Neural cell (in vitro differentiated cells): ENCODE results near the gene NUP210L. TPM values are rescaled to one million over a fixed set of nuclear protein-coding genes. Genes with fewer than 3 reads are reported as not detected.
"Not testable (repeated sequence)": the region's sequence is repeated elsewhere in the genome, so short reads cannot be mapped to it uniquely, and the experiment has no call there.

Experiments used
- H2AFZ ChIP-seq: fragments of 200-600, 300-800 bp; sonication (generic), shearing (Covaris generic); 2 replicates; pipeline ENCODE4 v1.6.0; 2014; ENCODE audit warnings: low read depth, mild to moderate bottlenecking, antibody characterized with exemption, low read length, moderate library complexity
- H3F3A ChIP-seq: fragments of 200-600 bp; shearing (Covaris generic); 2 replicates; pipeline ENCODE4 v1.6.1; 2016; ENCODE audit warnings: mild to moderate bottlenecking, moderate library complexity, mixed read lengths, antibody characterized with exemption, low read length; ENCODE audit not compliant: insufficient read depth, poor library complexity, severe bottlenecking
- H3K27ac ChIP-seq: fragments of 200-600, 300-800 bp; sonication (generic), shearing (Covaris generic); 2 replicates; pipeline ENCODE4 v1.5.1; 2014; ENCODE audit warnings: mild to moderate bottlenecking, low read length, moderate library complexity
- H3K27me3 ChIP-seq: fragments of 300-800, 200-600 bp; sonication (generic), shearing (Covaris generic); 2 replicates; pipeline ENCODE4 v1.6.0; 2014; ENCODE audit warnings: mild to moderate bottlenecking, low read depth, low read length, moderate library complexity; ENCODE audit not compliant: insufficient read depth
- H3K36me3 ChIP-seq: fragments of 300-800, 200-600 bp; sonication (generic), shearing (Covaris generic); 2 replicates; pipeline ENCODE4 v1.5.1; 2014; ENCODE audit warnings: mild to moderate bottlenecking, antibody characterized with exemption, low read length, moderate library complexity; ENCODE audit not compliant: insufficient read depth
- H3K4me2 ChIP-seq: fragments of 300-800, 200-600 bp; sonication (generic), shearing (Covaris generic); 2 replicates; pipeline ENCODE4 v1.6.0; 2014; ENCODE audit warnings: mild to moderate bottlenecking, low read length
- H3K4me3 ChIP-seq: fragments of 300-800, 200-600 bp; sonication (generic), shearing (Covaris generic); 2 replicates; pipeline ENCODE4 v1.5.1; 2014; ENCODE audit warnings: mild to moderate bottlenecking, low read length, moderate library complexity
- H3K79me2 ChIP-seq: fragments of 200-600 bp; shearing (Covaris generic); replicated peaks from 2 replicates; pipeline ENCODE4 v1.6.0; 2014; ENCODE audit warnings: mild to moderate bottlenecking, low read length, moderate library complexity; ENCODE audit not compliant: insufficient read depth
- H3K9ac ChIP-seq: fragments of 300-800, 200-600 bp; sonication (generic), shearing (Covaris generic); 2 replicates; pipeline ENCODE4 v1.6.1; 2016; ENCODE audit warnings: mild to moderate bottlenecking, low read length, mixed read lengths
- H3K9me2 ChIP-seq: fragments of 200-600 bp; shearing (Covaris generic); 2 replicates; pipeline ENCODE4 v1.6.1; 2016; ENCODE audit warnings: mild to moderate bottlenecking, low read length, mixed read lengths; ENCODE audit not compliant: insufficient read depth
- H3K9me3 ChIP-seq: fragments of 200-600, 300-800 bp; sonication (generic), shearing (Covaris generic); 2 replicates; pipeline ENCODE4 v1.6.1; 2016; ENCODE audit warnings: mild to moderate bottlenecking, mixed run types, low read length, moderate library complexity, mixed read lengths
- H4K20me1 ChIP-seq: fragments of 200-600 bp; shearing (Covaris generic); 2 replicates; pipeline ENCODE4 v1.6.1; 2016; ENCODE audit warnings: mild to moderate bottlenecking, mixed run types; ENCODE audit not compliant: insufficient read depth
- EP300 ChIP-seq: fragments of 450-650 bp; conservative IDR thresholded peaks from 2 replicates; pipeline ENCODE4 v1.6.1; 2014; ENCODE audit warnings: antibody characterized with exemption, mild to moderate bottlenecking, moderate library complexity; ENCODE audit not compliant: poor library complexity, severe bottlenecking
- EZH2 ChIP-seq: fragments of 200-600, 300-800 bp; shearing (Covaris generic), sonication (generic); IDR thresholded peaks from 2 replicates; pipeline ENCODE4 v1.6.1; 2014; ENCODE audit warnings: antibody characterized with exemption, low read length, borderline replicate concordance, mild to moderate bottlenecking; ENCODE audit not compliant: insufficient read depth, poor library complexity, severe bottlenecking
- MXI1 ChIP-seq: fragments of 450-650 bp; conservative IDR thresholded peaks from 2 replicates; pipeline ENCODE4 v1.6.1; 2014; ENCODE audit warnings: antibody characterized with exemption, mild to moderate bottlenecking; ENCODE audit not compliant: poor library complexity, severe bottlenecking
- POLR2AphosphoS5 ChIP-seq: IDR thresholded peaks from 2 replicates; pipeline ENCODE4 v1.6.1; 2012
- RAD21 ChIP-seq: fragments of 450-650 bp; conservative IDR thresholded peaks from 2 replicates; pipeline ENCODE4 v1.6.1; 2014; ENCODE audit warnings: antibody characterized with exemption, mild to moderate bottlenecking, moderate library complexity
- SMC3 ChIP-seq: fragments of 450-650 bp; conservative IDR thresholded peaks from 2 replicates; pipeline ENCODE4 v1.6.1; 2014; ENCODE audit warnings: antibody characterized with exemption, mild to moderate bottlenecking, moderate library complexity; ENCODE audit not compliant: poor library complexity
- TAF1 ChIP-seq: IDR thresholded peaks from 2 replicates; pipeline ENCODE4 v1.6.1; 2012; ENCODE audit warnings: low read depth
- polyA plus RNA-seq: library from polyadenylated mRNA; depleted of rRNA; stranded (reverse); fragments of >200 nt; gene quantifications from 2 replicates; pipeline ENCODE4 v1.2.3, GENCODE V29; 2014
- TF ChIP-seq, protein P1 (sequence below): IDR thresholded peaks from 2 replicates; pipeline ENCODE4 v1.6.1; 2012; ENCODE audit warnings: borderline replicate concordance
- TF ChIP-seq, protein P2 (sequence below): fragments of 450-650 bp; IDR thresholded peaks from 2 replicates; pipeline ENCODE4 v1.5.1; 2014; ENCODE audit warnings: antibody characterized with exemption, mild to moderate bottlenecking, moderate library complexity; ENCODE audit not compliant: poor library complexity, severe bottlenecking

Gene NUP210L
- polyA plus RNA-seq, 1 donor from 2014 or later, result 0.09 TPM

DNA sequence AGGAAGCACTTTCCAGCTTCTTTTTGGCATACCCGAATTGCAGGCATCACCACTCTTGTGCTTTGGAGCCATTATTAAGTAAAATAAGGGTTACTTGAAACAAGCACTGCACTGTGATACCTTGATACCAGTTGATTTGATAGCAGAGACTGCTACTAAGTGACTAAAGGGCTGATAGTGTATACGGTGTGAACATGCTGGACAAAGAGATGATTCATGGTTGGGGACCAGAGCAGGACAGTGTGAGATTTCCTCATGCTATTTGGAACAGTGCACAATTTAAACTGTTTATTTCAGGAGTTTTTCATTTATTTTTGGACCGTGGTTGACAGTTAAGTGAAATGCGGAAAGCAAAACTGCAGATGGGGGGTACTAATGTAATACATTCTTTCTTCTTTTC is 154.5 kb downstream of the NUP210L start:
- H2AFZ ChIP-seq, result no peak overlapping the region
- H3K9ac ChIP-seq, result no peak overlapping the region
- H3K36me3 ChIP-seq, result peaks cover 3% of the 10 kb centered on the region
- TF ChIP-seq, protein P1, sequence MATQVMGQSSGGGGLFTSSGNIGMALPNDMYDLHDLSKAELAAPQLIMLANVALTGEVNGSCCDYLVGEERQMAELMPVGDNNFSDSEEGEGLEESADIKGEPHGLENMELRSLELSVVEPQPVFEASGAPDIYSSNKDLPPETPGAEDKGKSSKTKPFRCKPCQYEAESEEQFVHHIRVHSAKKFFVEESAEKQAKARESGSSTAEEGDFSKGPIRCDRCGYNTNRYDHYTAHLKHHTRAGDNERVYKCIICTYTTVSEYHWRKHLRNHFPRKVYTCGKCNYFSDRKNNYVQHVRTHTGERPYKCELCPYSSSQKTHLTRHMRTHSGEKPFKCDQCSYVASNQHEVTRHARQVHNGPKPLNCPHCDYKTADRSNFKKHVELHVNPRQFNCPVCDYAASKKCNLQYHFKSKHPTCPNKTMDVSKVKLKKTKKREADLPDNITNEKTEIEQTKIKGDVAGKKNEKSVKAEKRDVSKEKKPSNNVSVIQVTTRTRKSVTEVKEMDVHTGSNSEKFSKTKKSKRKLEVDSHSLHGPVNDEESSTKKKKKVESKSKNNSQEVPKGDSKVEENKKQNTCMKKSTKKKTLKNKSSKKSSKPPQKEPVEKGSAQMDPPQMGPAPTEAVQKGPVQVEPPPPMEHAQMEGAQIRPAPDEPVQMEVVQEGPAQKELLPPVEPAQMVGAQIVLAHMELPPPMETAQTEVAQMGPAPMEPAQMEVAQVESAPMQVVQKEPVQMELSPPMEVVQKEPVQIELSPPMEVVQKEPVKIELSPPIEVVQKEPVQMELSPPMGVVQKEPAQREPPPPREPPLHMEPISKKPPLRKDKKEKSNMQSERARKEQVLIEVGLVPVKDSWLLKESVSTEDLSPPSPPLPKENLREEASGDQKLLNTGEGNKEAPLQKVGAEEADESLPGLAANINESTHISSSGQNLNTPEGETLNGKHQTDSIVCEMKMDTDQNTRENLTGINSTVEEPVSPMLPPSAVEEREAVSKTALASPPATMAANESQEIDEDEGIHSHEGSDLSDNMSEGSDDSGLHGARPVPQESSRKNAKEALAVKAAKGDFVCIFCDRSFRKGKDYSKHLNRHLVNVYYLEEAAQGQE, result no peak
- TF ChIP-seq RAD21 (no peak), EZH2 (no peak), POLR2AphosphoS5 (no peak), SMC3 (no peak), EP300 (no peak), TAF1 (no peak), MXI1 (no peak)
- TF ChIP-seq, protein P2, sequence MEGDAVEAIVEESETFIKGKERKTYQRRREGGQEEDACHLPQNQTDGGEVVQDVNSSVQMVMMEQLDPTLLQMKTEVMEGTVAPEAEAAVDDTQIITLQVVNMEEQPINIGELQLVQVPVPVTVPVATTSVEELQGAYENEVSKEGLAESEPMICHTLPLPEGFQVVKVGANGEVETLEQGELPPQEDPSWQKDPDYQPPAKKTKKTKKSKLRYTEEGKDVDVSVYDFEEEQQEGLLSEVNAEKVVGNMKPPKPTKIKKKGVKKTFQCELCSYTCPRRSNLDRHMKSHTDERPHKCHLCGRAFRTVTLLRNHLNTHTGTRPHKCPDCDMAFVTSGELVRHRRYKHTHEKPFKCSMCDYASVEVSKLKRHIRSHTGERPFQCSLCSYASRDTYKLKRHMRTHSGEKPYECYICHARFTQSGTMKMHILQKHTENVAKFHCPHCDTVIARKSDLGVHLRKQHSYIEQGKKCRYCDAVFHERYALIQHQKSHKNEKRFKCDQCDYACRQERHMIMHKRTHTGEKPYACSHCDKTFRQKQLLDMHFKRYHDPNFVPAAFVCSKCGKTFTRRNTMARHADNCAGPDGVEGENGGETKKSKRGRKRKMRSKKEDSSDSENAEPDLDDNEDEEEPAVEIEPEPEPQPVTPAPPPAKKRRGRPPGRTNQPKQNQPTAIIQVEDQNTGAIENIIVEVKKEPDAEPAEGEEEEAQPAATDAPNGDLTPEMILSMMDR, result no peak
- H3K27me3 ChIP-seq, result no peaks in the 10 kb centered on the region
- H3K4me2 ChIP-seq, result no peak overlapping the region
- no peaks in the 10 kb centered on the region for H3K9me3 ChIP-seq
- H4K20me1 ChIP-seq, result no peaks in the 10 kb centered on the region
- H3K79me2 ChIP-seq, result no peaks in the 10 kb centered on the region
- H3K9me2 ChIP-seq, result no peaks in the 10 kb centered on the region
- no peak overlapping the region for H3K4me3 ChIP-seq
- no peak overlapping the region for H3K27ac ChIP-seq
- H3F3A ChIP-seq, result no peaks in the 10 kb centered on the region

DNA sequence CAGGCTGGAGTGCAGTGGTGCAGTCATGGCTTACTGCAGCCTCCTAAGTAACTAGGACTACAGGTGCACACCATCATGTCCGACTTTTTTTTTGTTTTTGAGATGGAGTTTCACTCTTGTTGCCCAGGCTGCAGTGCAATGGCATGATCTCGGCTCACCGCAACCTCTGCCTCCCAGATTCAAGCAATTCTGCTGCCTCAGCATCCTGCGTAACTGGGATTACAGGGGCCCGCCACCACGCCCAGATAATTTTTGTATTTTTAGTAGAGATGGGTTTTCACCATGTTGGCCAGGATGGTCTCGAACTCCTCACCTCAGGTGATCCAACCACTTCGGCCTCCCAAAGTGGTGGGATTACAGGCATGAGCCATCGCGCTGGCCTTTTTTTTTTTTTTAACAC is 158.0 kb downstream of the NUP210L start:
- H3K4me3 ChIP-seq, H3K27me3 ChIP-seq, H3K9me3 ChIP-seq, H3K36me3 ChIP-seq, H3K9me2 ChIP-seq, H3K4me2 ChIP-seq, H3K27ac ChIP-seq, H4K20me1 ChIP-seq, H2AFZ ChIP-seq, H3K9ac ChIP-seq, H3K79me2 ChIP-seq, H3F3A ChIP-seq: not testable (repeated sequence)

DNA sequence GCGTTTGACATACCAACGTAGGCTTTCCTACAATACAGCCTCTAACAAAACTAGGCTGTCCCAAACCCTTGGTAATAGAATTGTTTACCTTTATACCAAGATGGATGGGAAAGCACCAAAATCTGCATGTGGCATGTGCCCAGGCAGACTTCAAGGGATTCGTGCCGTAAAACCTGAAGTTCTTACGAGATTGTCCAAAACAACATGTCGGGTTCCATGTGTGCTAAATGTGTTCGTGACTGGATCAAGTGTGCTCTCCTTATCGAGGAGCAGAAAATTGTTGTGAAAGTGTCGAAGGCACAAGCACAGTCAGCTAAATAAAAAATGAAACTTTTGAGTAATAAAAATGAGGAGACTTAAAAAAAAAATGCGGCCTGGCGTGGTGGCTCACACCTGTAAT is 159.2 kb downstream of the NUP210L start:
- no peak overlapping the region for H3K9ac ChIP-seq
- H3K27ac ChIP-seq, result no peak overlapping the region
- peaks cover 14% of the 10 kb centered on the region for H3K79me2 ChIP-seq

More for the DNA sequence above, 159.2 kb downstream of the NUP210L start:
- no peak overlapping the region for H3K4me2 ChIP-seq
- H3F3A ChIP-seq, result no peaks in the 10 kb centered on the region
- H2AFZ ChIP-seq, result no peak overlapping the region
- H3K9me2 ChIP-seq, result no peaks in the 10 kb centered on the region
- H3K27me3 ChIP-seq, result no peaks in the 10 kb centered on the region
- peaks cover 8% of the 10 kb centered on the region for H3K36me3 ChIP-seq
- H4K20me1 ChIP-seq, result no peaks in the 10 kb centered on the region
- no peak overlapping the region for H3K4me3 ChIP-seq
- H3K9me3 ChIP-seq, result no peaks in the 10 kb centered on the region
- no peak for TF ChIP-seq RAD21
- TF ChIP-seq, protein P1, result no peak
